Measurements from ENCODE around the gene DERA.

DERA gene

GRCh38 chr12:16074894-16075293 lies 163.8 kb downstream of the DERA start:
- no peak for DNase-seq

- DNase-seq = no peak
These were observed 164.8 kb downstream of the DERA start for GRCh38 chr12:16075887-16076286.

- DNase-seq = no peak
These were observed 165.4 kb downstream of the DERA start for GRCh38 chr12:16076557-16076956.

GRCh38 chr12:16076970-16077522 lies 165.9 kb downstream of the DERA start:
- DNase-seq = no peak

- no peak for DNase-seq
These were observed 175.3 kb downstream of the DERA start for GRCh38 chr12:16086462-16086861.

GRCh38 chr12:16086942-16087341 lies 175.8 kb downstream of the DERA start:
- no peak for DNase-seq

Data from amygdala (tissue), 56 donors.